Calu3 (cell line): ENCODE measurements around the gene RSRP1. TPM values are rescaled to one million over a fixed set of nuclear protein-coding genes. Genes with fewer than 3 reads are reported as not detected.
A peak's percentile ranks its signal among the peaks of the same experiment; 100 is the strongest.
"Not testable (repeated sequence)": the region's sequence is repeated elsewhere in the genome, so short reads cannot be mapped to it uniquely, and the experiment has no call there.

ENCODE experiments used
- Bru-seq: library from RNA; stranded (reverse); fragments of 400-500 nt; gene quantifications from one replicate; lab custom pipeline; 2021; lab: Mats Ljungman, UMichigan
- BruChase-seq, 2 experiments: library from RNA; stranded (reverse); fragments of 400-500 nt; gene quantifications; one replicate each; lab custom pipeline; 2021; lab: Mats Ljungman, UMichigan
- BruUV-seq: library from RNA; stranded (reverse); fragments of 400-500 nt; replicated peaks from 2 replicates; lab custom pipeline; 2021; lab: Mats Ljungman, UMichigan
- CTCF ChIA-PET: fragments of 300-600 bp; sonication (Branson Sonifier 250); formaldehyde crosslinking; loops from one replicate; lab custom pipeline; 2022; ENCODE audit warnings: antibody characterized with exemption; lab: Charles Lee
- DNase-seq: peaks from one replicate; pipeline ENCODE4 v3.0.0; 2022
- H3K27ac Mint-ChIP-seq: one replicate; pipeline ENCODE4 v1.8.0; 2022; ENCODE audit warnings: mixed read lengths; ENCODE audit not compliant: unreplicated experiment
- H3K27me3 Mint-ChIP-seq: one replicate; pipeline ENCODE4 v1.8.0; 2022; ENCODE audit warnings: mixed read lengths; ENCODE audit not compliant: unreplicated experiment
- H3K36me3 Mint-ChIP-seq: one replicate; pipeline ENCODE4 v1.8.0; 2022; ENCODE audit warnings: mild to moderate bottlenecking, moderate library complexity, mixed read lengths; ENCODE audit not compliant: insufficient read depth, unreplicated experiment
- H3K4me1 Mint-ChIP-seq: one replicate; pipeline ENCODE4 v1.8.0; 2022; ENCODE audit warnings: mild to moderate bottlenecking, low read depth, mixed read lengths; ENCODE audit not compliant: unreplicated experiment
- H3K4me3 Mint-ChIP-seq: one replicate; pipeline ENCODE4 v1.8.0; 2022; ENCODE audit warnings: mild to moderate bottlenecking, low read depth, moderate library complexity, mixed read lengths; ENCODE audit not compliant: unreplicated experiment
- H3K9me3 Mint-ChIP-seq: one replicate; pipeline ENCODE4 v1.8.0; 2022; ENCODE audit warnings: low read depth, mixed read lengths; ENCODE audit not compliant: unreplicated experiment
- CTCF ChIP-seq: fragments of 200-600 bp; IDR thresholded peaks from one replicate; pipeline ENCODE4 v1.8.0; 2022; ENCODE audit warnings: antibody characterized with exemption; ENCODE audit not compliant: unreplicated experiment
- intact Hi-C: fragments of 100-400 bp; cut with micrococcal nuclease; formaldehyde crosslinking; loops from one replicate; pipeline ENCODE4 v1.10.0; 2022; ENCODE audit not compliant: unreplicated experiment
- long read RNA-seq: library from polyadenylated mRNA; stranded (forward); transcript quantifications from one replicate; pipeline ENCODE4 v2.0.0, GENCODE V29; 2022
- total RNA-seq: library from RNA; stranded (reverse); gene quantifications from 2 replicates; pipeline ENCODE4 v1.2.3, GENCODE V29; 2022

RSRP1 gene
- total RNA-seq (56.9 and 60.4 TPM in 2 replicates), Bru-seq, nascent RNA (percentile 93 among the genes with signal in this experiment), BruChase-seq, experiment 1, labeled RNA remaining after a 6-hour chase (percentile 94 among the genes with signal in this experiment), BruChase-seq, experiment 2, labeled RNA remaining after a 2-hour chase (percentile 97 among the genes with signal in this experiment)
- long read RNA-seq, transcript RSRP1-207 (4 exons, 2,941 nt): major isoform, 5 of 22 reads
- long read RNA-seq, partial matches to known transcripts: 5 of 22 reads
- long read RNA-seq, other reads (novel, unspliced or antisense): 12 of 22 reads

GRCh38 chr1:25247024-25247828 lies at the start of gene RSRP1:
Gene RSRP1, minus strand, starts transcription at chr1:25247454. Its CDS starts 491 bp downstream, at chr1:25246963.
- peak within 1 kb of the TSS; percentile 88 for H3K4me3 Mint-ChIP-seq
- intact Hi-C loops: no loop called here
- peak within 1 kb of the TSS; percentile 94 for H3K27ac Mint-ChIP-seq
- H3K9me3 Mint-ChIP-seq: no peaks in the 10 kb centered on the region
- TSS peak; percentile 78 for BruUV-seq
- no peak for TF ChIP-seq CTCF
- CTCF ChIA-PET: interaction anchor here (1.0 kb wide), 1 partner anchor 11 kb away, joined by 3 read pairs; no protein-coding TSS in a partner anchor
- peaks cover 52% of the 10 kb centered on the region for H3K36me3 Mint-ChIP-seq
- no peaks in the 10 kb centered on the region for H3K27me3 Mint-ChIP-seq
- H3K4me1 Mint-ChIP-seq: no peaks in the 10 kb centered on the region
- peak; percentile 95 for DNase-seq

DNA sequence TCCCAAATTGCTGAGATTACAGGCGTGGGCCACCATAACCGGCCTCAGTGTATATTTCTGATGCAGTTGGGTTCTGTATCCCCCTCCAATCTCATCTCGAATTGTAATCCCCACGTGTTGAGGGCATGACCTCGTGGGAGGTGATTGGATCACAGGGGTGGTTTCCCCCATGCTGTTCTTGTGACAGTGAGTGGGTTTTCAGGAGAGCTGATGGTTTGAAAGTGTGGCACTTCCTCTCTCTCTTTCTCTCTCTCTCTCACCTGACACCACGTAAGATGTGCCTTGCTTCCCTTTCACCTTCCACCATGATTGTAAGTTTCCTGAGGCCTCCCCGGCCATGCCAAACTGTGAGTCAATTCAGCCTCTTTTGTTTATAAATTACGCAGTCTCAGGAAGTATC lies 49.2 kb upstream of the RSRP1 start:
- CTCF ChIA-PET: interaction anchor here (0.6 kb wide), 1 partner anchor 287 kb away, joined by 3 read pairs; no protein-coding TSS in a partner anchor
- not testable (repeated sequence) for BruUV-seq

DNA sequence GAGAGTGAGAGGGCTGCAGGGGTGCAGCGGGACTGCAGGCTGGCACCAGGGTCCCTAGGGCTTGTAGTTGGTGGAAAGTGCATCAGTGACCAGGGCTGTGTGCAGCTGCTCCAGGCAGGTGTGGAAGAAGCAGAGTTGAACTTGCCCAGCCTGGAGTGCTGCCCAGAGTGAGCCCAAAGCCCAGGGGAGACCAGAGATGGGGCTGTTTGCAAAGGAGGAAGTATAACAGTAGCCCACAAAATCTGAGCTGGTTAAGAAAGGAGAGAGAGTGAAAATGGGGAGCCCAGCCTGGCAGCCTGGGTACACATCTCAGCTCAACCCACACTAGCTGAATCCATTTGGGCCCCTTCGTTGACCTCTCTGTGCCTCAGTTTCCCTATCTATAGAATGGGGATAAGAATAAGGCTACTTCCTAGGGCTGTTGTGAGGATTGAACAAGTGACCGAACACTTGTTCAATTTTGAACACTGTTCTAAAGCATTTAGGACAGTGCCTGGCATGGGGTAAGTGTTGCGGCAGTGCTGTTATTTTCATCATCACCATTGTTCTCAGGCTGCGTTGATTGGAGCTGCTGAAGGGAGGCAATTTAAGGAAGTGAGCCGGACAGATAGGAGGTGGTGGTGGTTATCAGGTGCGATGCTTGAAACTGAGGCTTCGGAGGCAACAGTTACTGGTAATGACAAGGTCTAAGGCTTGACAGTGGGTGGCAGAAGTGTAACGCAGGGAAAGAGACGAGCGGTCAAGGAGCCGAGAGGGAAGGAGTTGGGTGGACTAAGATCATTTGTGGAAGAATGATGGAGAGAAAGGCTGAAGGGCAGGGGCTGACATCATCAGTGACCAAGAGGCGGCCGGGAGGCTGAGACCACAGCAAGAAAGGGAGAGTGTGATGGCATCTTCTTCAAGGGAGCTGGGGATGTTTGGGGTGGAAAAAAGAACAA lies 47.9 kb upstream of the RSRP1 start:
- CTCF ChIA-PET: interaction anchor here (0.6 kb wide), 1 partner anchor 102 kb away, joined by 3 read pairs; no protein-coding TSS in a partner anchor
- not testable (repeated sequence) for H3K36me3 Mint-ChIP-seq

More for the DNA sequence above, 49.2 kb upstream of the RSRP1 start:
- H3K27me3 Mint-ChIP-seq: peaks cover 20% of the 10 kb centered on the region
- H3K36me3 Mint-ChIP-seq, H3K9me3 Mint-ChIP-seq, DNase-seq, H3K27ac Mint-ChIP-seq, H3K4me1 Mint-ChIP-seq, H3K4me3 Mint-ChIP-seq, intact Hi-C loops: not testable (repeated sequence)

DNA sequence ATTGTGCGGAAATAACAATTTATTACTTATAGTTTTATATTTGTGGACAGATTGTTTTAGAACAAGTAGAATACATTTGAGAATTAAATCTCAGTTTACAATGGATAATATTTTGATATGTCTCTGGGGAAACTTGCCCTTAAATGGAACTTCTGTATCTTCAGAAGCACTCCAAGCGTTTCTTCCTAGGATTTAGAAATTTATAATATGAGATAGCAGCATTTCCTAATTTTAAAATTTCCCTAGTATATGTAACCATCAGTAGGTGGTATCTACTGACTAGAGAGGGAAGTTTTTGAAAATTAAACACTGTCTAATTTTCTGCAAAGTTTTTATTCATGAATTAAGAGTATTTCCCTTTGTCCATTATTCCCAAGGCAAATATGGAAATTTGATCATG lies 46.2 kb upstream of the RSRP1 start:
- intact Hi-C loops, H3K4me3 Mint-ChIP-seq, H3K27ac Mint-ChIP-seq, H3K36me3 Mint-ChIP-seq, DNase-seq, CTCF ChIA-PET, H3K9me3 Mint-ChIP-seq, H3K4me1 Mint-ChIP-seq, BruUV-seq: not testable (repeated sequence)
- peaks cover 38% of the 10 kb centered on the region for H3K27me3 Mint-ChIP-seq

More for the DNA sequence above, 47.9 kb upstream of the RSRP1 start:
- H3K27me3 Mint-ChIP-seq: peaks cover 33% of the 10 kb centered on the region
- BruUV-seq, H3K4me1 Mint-ChIP-seq, H3K9me3 Mint-ChIP-seq, DNase-seq, intact Hi-C loops, H3K27ac Mint-ChIP-seq, H3K4me3 Mint-ChIP-seq: not testable (repeated sequence)

- H3K4me3 Mint-ChIP-seq, H3K9me3 Mint-ChIP-seq, CTCF ChIA-PET, intact Hi-C loops, H3K27ac Mint-ChIP-seq, H3K4me1 Mint-ChIP-seq, H3K36me3 Mint-ChIP-seq, BruUV-seq: not testable (repeated sequence)
- DNase-seq: peak; percentile 14
- peaks cover 38% of the 10 kb centered on the region for H3K27me3 Mint-ChIP-seq
Measured at GRCh38 chr1:25290043-25290442, 42.8 kb upstream of the RSRP1 start.

GRCh38 chr1:25288573-25289101 lies 41.4 kb upstream of the RSRP1 start:
- H3K36me3 Mint-ChIP-seq, H3K9me3 Mint-ChIP-seq, DNase-seq, BruUV-seq, H3K27ac Mint-ChIP-seq, H3K4me3 Mint-ChIP-seq, H3K4me1 Mint-ChIP-seq, intact Hi-C loops: not testable (repeated sequence)
- H3K27me3 Mint-ChIP-seq: peaks cover 38% of the 10 kb centered on the region
- CTCF ChIA-PET: interaction anchor here (0.6 kb wide), 1 partner anchor 1160 kb away, joined by 4 read pairs; no protein-coding TSS in a partner anchor

- intact Hi-C loops, H3K4me3 Mint-ChIP-seq, H3K4me1 Mint-ChIP-seq, H3K9me3 Mint-ChIP-seq, H3K36me3 Mint-ChIP-seq, DNase-seq, CTCF ChIA-PET, BruUV-seq, H3K27ac Mint-ChIP-seq: not testable (repeated sequence)
- peaks cover 24% of the 10 kb centered on the region for H3K27me3 Mint-ChIP-seq
Measured at GRCh38 chr1:25287164-25287563, 39.9 kb upstream of the RSRP1 start.

GRCh38 chr1:25285862-25286261 lies 38.6 kb upstream of the RSRP1 start:
- CTCF ChIA-PET: interaction anchor here (1.2 kb wide), 1 partner anchor 46 kb away, joined by 3 read pairs; no protein-coding TSS in a partner anchor
- H3K27ac Mint-ChIP-seq, intact Hi-C loops, H3K9me3 Mint-ChIP-seq, H3K36me3 Mint-ChIP-seq, DNase-seq, H3K4me3 Mint-ChIP-seq, H3K4me1 Mint-ChIP-seq, BruUV-seq: not testable (repeated sequence)
- H3K27me3 Mint-ChIP-seq: peaks cover 11% of the 10 kb centered on the region
